MM.1S (cell line): ENCODE results near the gene USP12.

ENCODE experiments used
- CTCF ChIP-seq: fragments of 300-600 bp; sonication (generic); IDR thresholded peaks from 2 replicates; pipeline ENCODE4 v1.5.1; 2016; ENCODE audit warnings: antibody characterized with exemption, low read length, mixed read lengths
- EZH2phosphoT487 ChIP-seq: fragments of 300-600 bp; sonication (generic); IDR thresholded peaks from 2 replicates; pipeline ENCODE4 v1.6.1; 2018; ENCODE audit warnings: antibody characterized with exemption, low read length

GRCh38 chr13:27024074-27024461 is 147.5 kb downstream of the USP12 start:
- TF ChIP-seq CTCF (no peak), EZH2phosphoT487 (no peak)
